Measurements from ENCODE around the gene ADCY9. TPM values are rescaled to one million over a fixed set of nuclear protein-coding genes. Genes with fewer than 3 reads are reported as not detected.

The ADCY9 gene
- total RNA-seq, 1 experiment from 2014 or later: 7.1 TPM

DNA sequence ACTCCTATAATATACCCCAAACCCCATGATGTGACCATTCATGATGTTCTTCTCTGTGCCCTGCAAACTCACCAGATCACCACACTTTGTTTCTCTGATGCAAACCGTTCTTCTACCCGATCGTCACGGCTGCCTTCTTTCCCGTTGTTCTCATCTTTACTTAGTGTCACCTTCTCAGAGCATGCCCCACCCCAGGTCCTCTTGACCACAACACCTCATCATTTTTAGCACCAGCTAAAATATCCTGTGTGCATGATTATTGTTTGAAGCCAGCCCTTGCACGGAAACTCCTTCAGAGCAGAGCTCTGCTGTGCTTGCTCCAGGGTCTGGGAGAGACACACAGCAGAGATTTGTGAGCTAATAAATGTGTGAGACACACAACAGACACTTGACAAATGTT, 196.8 kb downstream of the ADCY9 start:
- CTCF ChIA-PET: interaction anchor here (1.0 kb wide), 1 partner anchor 10 kb away, joined by 4 read pairs; no protein-coding TSS in a partner anchor
- H3K27me3 Mint-ChIP-seq (ENCODE audit: unreplicated experiment): peaks cover 52% of the 10 kb centered on the region
- no peak overlapping the region for H3K4me3 Mint-ChIP-seq (ENCODE audit: low read depth, unreplicated experiment)
- no peak for DNase-seq
- intact Hi-C loops (cut with micrococcal nuclease; ENCODE audit: unreplicated experiment): no loop called here
- peaks cover 10% of the 10 kb centered on the region for H3K4me1 Mint-ChIP-seq (ENCODE audit: low read depth, unreplicated experiment)
- H3K27ac Mint-ChIP-seq (ENCODE audit: unreplicated experiment): no peak overlapping the region
- H3K9me3 Mint-ChIP-seq (ENCODE audit: low read depth, unreplicated experiment): peaks cover 9% of the 10 kb centered on the region
- TF ChIP-seq, protein P1, sequence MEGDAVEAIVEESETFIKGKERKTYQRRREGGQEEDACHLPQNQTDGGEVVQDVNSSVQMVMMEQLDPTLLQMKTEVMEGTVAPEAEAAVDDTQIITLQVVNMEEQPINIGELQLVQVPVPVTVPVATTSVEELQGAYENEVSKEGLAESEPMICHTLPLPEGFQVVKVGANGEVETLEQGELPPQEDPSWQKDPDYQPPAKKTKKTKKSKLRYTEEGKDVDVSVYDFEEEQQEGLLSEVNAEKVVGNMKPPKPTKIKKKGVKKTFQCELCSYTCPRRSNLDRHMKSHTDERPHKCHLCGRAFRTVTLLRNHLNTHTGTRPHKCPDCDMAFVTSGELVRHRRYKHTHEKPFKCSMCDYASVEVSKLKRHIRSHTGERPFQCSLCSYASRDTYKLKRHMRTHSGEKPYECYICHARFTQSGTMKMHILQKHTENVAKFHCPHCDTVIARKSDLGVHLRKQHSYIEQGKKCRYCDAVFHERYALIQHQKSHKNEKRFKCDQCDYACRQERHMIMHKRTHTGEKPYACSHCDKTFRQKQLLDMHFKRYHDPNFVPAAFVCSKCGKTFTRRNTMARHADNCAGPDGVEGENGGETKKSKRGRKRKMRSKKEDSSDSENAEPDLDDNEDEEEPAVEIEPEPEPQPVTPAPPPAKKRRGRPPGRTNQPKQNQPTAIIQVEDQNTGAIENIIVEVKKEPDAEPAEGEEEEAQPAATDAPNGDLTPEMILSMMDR (IDR thresholded peaks at IDR 0.05; ENCODE audit: unreplicated experiment): no peak
- no TSS peak for BruUV-seq (replicated peaks)
- H3K36me3 Mint-ChIP-seq (ENCODE audit: insufficient read depth, unreplicated experiment): no peaks in the 10 kb centered on the region

DNA sequence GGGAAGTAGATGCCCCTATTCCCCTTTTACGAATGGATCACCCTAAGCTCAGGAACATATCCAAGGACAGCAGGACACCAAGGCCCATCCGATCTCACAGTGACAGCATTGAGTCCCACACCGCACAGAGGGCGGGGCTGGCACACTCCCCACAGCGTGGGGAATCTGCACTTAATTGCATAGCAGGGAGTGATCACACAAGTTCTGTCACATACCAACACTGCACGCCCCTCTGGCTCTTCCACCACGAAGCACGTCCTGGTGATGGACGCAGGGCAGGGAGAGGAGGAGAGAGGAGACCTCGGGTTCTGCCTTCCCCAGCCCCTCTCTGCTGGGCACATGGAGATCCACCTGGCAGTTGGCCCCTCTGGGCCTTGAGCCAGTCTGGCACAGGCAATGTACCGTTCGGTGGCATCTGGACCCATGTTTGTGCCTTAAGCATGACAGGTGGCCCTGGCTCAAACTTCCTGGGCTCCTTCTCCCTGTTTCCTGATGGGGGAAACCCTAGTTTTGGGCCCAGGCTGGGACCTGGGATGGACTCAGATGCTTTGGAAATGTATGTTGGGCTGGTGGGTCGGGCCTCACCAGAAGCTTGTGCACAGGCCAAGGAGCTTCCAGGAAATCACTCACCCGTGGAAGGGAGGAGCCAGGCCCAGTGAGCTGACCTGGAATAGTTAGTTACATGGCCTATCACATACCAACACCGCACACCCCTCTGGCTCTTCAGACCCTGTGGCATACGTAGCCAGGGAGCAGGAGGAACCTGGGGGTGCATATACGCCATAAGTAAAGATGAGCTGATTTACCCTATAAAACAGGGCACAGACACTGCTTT, 200.6 kb downstream of the ADCY9 start:
- H3K27ac Mint-ChIP-seq (ENCODE audit: unreplicated experiment): no peak overlapping the region

DNA sequence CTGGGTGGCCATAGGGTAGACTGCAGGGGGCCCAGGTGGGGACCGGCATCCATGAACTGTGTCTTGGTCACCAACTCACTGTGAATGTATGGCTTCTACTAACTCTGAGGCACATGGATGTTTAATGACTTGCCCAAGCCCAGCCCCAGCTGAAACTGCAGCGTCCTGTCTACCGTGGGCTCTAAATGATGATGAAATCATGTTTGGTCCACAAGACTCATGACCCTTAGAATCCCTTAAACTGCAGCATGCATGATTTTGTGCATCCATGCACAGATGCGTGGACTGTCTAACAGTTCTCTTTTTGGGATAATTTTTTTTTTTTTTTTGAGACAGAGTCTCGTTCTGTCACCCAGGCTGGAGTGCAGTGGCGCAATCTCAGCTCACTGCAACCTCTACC, 203.3 kb downstream of the ADCY9 start:
- H3K36me3 Mint-ChIP-seq (ENCODE audit: insufficient read depth, unreplicated experiment): no peaks in the 10 kb centered on the region

More for the DNA sequence above, 200.6 kb downstream of the ADCY9 start:
- H3K4me3 Mint-ChIP-seq (ENCODE audit: low read depth, unreplicated experiment): no peak overlapping the region
- H3K27me3 Mint-ChIP-seq (ENCODE audit: unreplicated experiment): peaks cover 52% of the 10 kb centered on the region
- intact Hi-C loops (cut with micrococcal nuclease; ENCODE audit: unreplicated experiment): no loop called here
- peaks cover 9% of the 10 kb centered on the region for H3K9me3 Mint-ChIP-seq (ENCODE audit: low read depth, unreplicated experiment)
- CTCF ChIA-PET: no interaction called here
- TF ChIP-seq, protein P1 (IDR thresholded peaks at IDR 0.05; ENCODE audit: unreplicated experiment): no peak
- no peaks in the 10 kb centered on the region for H3K36me3 Mint-ChIP-seq (ENCODE audit: insufficient read depth, unreplicated experiment)
- no peak for DNase-seq
- BruUV-seq (replicated peaks): no TSS peak
- H3K4me1 Mint-ChIP-seq (ENCODE audit: low read depth, unreplicated experiment): no peaks in the 10 kb centered on the region

More for the DNA sequence above, 203.3 kb downstream of the ADCY9 start:
- CTCF ChIA-PET: no interaction called here
- Mint-ChIP-seq H3K27ac (ENCODE audit: unreplicated experiment) (no peak overlapping the region), H3K27me3 (ENCODE audit: unreplicated experiment) (peaks cover 47% of the 10 kb centered on the region), H3K4me1 (ENCODE audit: low read depth, unreplicated experiment) (no peaks in the 10 kb centered on the region), H3K9me3 (ENCODE audit: low read depth, unreplicated experiment) (no peaks in the 10 kb centered on the region), H3K4me3 (ENCODE audit: low read depth, unreplicated experiment) (no peak overlapping the region)
- BruUV-seq (replicated peaks): no TSS peak
- TF ChIP-seq, protein P1 (IDR thresholded peaks at IDR 0.05; ENCODE audit: unreplicated experiment): no peak
- intact Hi-C loops (cut with micrococcal nuclease; ENCODE audit: unreplicated experiment): no loop called here
- no peak for DNase-seq

Other genes with a start within 250 kb of the ADCY9 start
- gene CREBBP, start 235.7 kb downstream of the ADCY9 start, total RNA-seq (2022): 91.0 and 92.0 TPM in 2 replicates
- gene SRL, start 125.6 kb upstream of the ADCY9 start, total RNA-seq (2022): 0.12 TPM in 1 of 2 replicates, not detected in the other
- gene TFAP4, start 156.6 kb upstream of the ADCY9 start, total RNA-seq (2022): 31.4 and 31.9 TPM in 2 replicates
- gene GLIS2, start 199.6 kb upstream of the ADCY9 start, total RNA-seq (2022): 22.1 and 24.5 TPM in 2 replicates
- 72.7 and 85.3 TPM in 2 replicates for gene PAM16, start 234.9 kb upstream of the ADCY9 start, total RNA-seq (2022)